SU-DHL-6 (cell line): ENCODE data around the gene XPO6.

Experiments
- H2AFZ ChIP-seq: fragments of 200-600 bp; sonication (generic); 2 replicates; pipeline ENCODE4 v1.6.1; 2014; ENCODE audit warnings: low read depth, mild to moderate bottlenecking, moderate library complexity, mixed read lengths, antibody characterized with exemption, low read length; ENCODE audit not compliant: severe bottlenecking
- H3F3A ChIP-seq: fragments of 200-600 bp; shearing (Covaris generic); 2 replicates; pipeline ENCODE4 v1.6.0; 2016; ENCODE audit warnings: antibody characterized with exemption, mild to moderate bottlenecking; ENCODE audit not compliant: insufficient read depth
- H3K27ac ChIP-seq: fragments of 200-600 bp; sonication (generic); 2 replicates; pipeline ENCODE4 v1.5.1; 2016; ENCODE audit warnings: low read depth, mild to moderate bottlenecking, low read length, moderate library complexity, mixed read lengths
- H3K27me3 ChIP-seq: fragments of 200-600 bp; sonication (generic), shearing (Covaris generic); 2 replicates; pipeline ENCODE4 v1.6.0; 2014; ENCODE audit warnings: mild to moderate bottlenecking, low read length
- H3K36me3 ChIP-seq: fragments of 200-600 bp; sonication (generic); 2 replicates; pipeline ENCODE4 v1.6.1; 2014; ENCODE audit warnings: mild to moderate bottlenecking, low read length, mixed read lengths
- H3K4me2 ChIP-seq: fragments of 300-600, 200-600 bp; shearing (Covaris generic), sonication (generic); 2 replicates; pipeline ENCODE4 v1.6.0; 2014; ENCODE audit warnings: low read length, low read depth, mild to moderate bottlenecking; ENCODE audit not compliant: poor library complexity, severe bottlenecking
- H3K4me3 ChIP-seq: fragments of 200-600 bp; sonication (generic); 2 replicates; pipeline ENCODE4 v1.5.1; 2014; ENCODE audit warnings: antibody characterized with exemption, low read length, mild to moderate bottlenecking, mixed read lengths; ENCODE audit not compliant: insufficient read depth, poor library complexity, severe bottlenecking
- H3K79me2 ChIP-seq: fragments of 200-600 bp; sonication (generic); 2 replicates; pipeline ENCODE4 v1.6.1; 2014; ENCODE audit warnings: mild to moderate bottlenecking, low read length, moderate library complexity; ENCODE audit not compliant: insufficient read depth
- H3K9ac ChIP-seq: fragments of 200-600 bp; sonication (generic); 2 replicates; pipeline ENCODE4 v1.7.0; 2014; ENCODE audit warnings: mild to moderate bottlenecking, low read length
- H3K9me2 ChIP-seq: fragments of 200-600 bp; sonication (generic); replicated peaks from 2 replicates; pipeline ENCODE4 v1.6.1; 2014; ENCODE audit warnings: low read length; ENCODE audit not compliant: insufficient read depth
- H3K9me3 ChIP-seq: fragments of 200-600 bp; sonication (generic); 2 replicates; pipeline ENCODE4 v1.6.1; 2014; ENCODE audit warnings: low read length, mixed read lengths; ENCODE audit not compliant: insufficient read depth
- H4K20me1 ChIP-seq: fragments of 200-600 bp; sonication (generic); 2 replicates; pipeline ENCODE4 v1.6.1; 2014; ENCODE audit warnings: low read depth, mild to moderate bottlenecking, antibody characterized with exemption, low read length, moderate library complexity, mixed read lengths
- EZH2phosphoT487 ChIP-seq: fragments of 200-600 bp; sonication (generic), shearing (Covaris generic); conservative IDR thresholded peaks from 2 replicates; pipeline ENCODE4 v1.6.1; 2018; ENCODE audit warnings: mild to moderate bottlenecking, antibody characterized with exemption, low read length, moderate library complexity, mixed read lengths
- TF ChIP-seq, protein P1 (sequence below): fragments of 200-600 bp; sonication (generic); IDR thresholded peaks from one replicate; pipeline ENCODE4 v1.5.1; 2017; ENCODE audit warnings: antibody characterized with exemption, mild to moderate bottlenecking, low read length, moderate library complexity; ENCODE audit not compliant: insufficient read depth, poor library complexity, severe bottlenecking

XPO6 gene

DNA sequence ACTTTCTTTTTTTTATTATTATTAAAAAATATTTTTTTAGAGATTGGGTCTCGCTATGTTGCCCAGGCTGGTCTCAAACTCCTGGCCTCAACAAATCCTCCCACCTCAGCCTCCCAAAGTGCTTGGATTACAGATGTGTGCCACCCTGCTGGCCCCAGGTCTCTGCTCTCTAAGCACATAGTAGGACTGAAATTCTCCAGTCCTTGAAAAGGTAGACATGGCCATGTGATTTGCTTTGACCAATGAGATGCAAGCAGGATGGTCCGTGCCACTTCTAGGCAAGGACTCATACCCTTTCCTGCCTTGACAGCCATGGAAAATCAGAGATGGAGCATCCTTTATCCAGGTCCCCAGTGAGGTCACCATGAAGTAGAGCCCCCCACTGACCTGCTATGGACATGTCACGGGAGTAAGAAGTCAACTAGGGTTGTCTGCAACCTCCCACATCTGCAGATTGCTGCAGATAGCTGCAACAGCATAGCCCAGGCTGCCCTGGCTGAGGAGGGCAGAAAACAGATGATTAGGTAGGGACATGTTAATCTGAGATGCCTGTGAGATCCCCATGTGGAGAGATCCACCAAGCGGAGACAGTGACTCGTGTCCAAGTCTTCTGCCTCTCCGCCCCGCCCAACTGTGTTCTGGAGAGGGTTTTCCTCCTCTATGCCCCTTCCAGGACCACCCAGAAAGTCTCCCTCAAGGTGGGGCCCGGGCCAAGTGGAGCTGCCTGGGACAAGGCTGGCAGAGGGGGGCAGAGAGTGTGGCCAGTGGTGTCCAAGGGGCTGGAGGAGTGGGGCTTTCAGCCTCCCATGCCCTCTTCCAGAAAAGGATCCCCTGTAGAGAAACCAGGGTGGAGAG, 159.3 kb downstream of the XPO6 start:
- H3K9ac ChIP-seq = no peak overlapping the region
- H3K27me3 ChIP-seq = no peaks in the 10 kb centered on the region
- no peaks in the 10 kb centered on the region for H3K36me3 ChIP-seq
- H3K79me2 ChIP-seq = no peaks in the 10 kb centered on the region
- TF ChIP-seq, protein P1, sequence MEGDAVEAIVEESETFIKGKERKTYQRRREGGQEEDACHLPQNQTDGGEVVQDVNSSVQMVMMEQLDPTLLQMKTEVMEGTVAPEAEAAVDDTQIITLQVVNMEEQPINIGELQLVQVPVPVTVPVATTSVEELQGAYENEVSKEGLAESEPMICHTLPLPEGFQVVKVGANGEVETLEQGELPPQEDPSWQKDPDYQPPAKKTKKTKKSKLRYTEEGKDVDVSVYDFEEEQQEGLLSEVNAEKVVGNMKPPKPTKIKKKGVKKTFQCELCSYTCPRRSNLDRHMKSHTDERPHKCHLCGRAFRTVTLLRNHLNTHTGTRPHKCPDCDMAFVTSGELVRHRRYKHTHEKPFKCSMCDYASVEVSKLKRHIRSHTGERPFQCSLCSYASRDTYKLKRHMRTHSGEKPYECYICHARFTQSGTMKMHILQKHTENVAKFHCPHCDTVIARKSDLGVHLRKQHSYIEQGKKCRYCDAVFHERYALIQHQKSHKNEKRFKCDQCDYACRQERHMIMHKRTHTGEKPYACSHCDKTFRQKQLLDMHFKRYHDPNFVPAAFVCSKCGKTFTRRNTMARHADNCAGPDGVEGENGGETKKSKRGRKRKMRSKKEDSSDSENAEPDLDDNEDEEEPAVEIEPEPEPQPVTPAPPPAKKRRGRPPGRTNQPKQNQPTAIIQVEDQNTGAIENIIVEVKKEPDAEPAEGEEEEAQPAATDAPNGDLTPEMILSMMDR = no peak
- no peak for TF ChIP-seq EZH2phosphoT487
- no peaks in the 10 kb centered on the region for H3F3A ChIP-seq
- no peak overlapping the region for H3K27ac ChIP-seq
- no peaks in the 10 kb centered on the region for H3K9me2 ChIP-seq
- H4K20me1 ChIP-seq = no peaks in the 10 kb centered on the region
- no peaks in the 10 kb centered on the region for H3K9me3 ChIP-seq
- H3K4me2 ChIP-seq = no peak overlapping the region
- H3K4me3 ChIP-seq = no peak overlapping the region
- no peak overlapping the region for H2AFZ ChIP-seq

DNA sequence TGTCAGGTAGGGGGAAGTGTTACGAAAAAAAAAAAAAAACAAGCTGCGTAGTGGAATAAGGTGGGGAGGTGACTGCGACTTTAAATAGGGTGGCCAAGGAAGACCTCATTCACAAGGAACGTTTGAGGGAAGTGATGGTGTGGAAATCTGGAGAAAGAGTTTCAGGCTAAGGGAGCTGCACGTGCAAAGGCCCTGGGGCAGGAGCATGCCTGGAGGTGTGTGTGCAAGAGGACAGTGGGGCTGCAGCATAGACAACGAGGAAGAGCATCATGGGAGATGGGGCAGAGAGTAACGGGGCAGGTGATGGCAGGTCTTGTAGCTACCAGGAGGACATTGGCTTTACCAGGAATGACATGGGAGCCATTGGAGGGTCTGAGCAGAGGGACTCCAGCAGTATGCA, 160.3 kb downstream of the XPO6 start:
- TF ChIP-seq, protein P1 = no peak
- TF ChIP-seq EZH2phosphoT487 = no peak
- Histone ChIP-seq H3K4me3 (no peak overlapping the region), H3K9ac (no peak overlapping the region), H3F3A (no peaks in the 10 kb centered on the region), H3K9me2 (no peaks in the 10 kb centered on the region), H4K20me1 (no peaks in the 10 kb centered on the region), H3K4me2 (no peak overlapping the region), H3K79me2 (no peaks in the 10 kb centered on the region), H3K27me3 (no peaks in the 10 kb centered on the region), H3K27ac (no peak overlapping the region), H2AFZ (no peak overlapping the region), H3K36me3 (no peaks in the 10 kb centered on the region), H3K9me3 (no peaks in the 10 kb centered on the region)
